ENCODE measurements around the gene ENTPD5.

The ENTPD5 gene

GRCh38 chr14:73913256-73913655 lies 105.8 kb downstream of the ENTPD5 start:
- Histone ChIP-seq H3K79me2 (ENCODE audit: insufficient read depth, low read length) (peaks cover 10% of the 10 kb centered on the region; the same call in 1 of the 2 replicates), H2AFZ (ENCODE audit: low read length) (no peak overlapping the region), H3K27me3 (ENCODE audit: insufficient read depth, low read length, poor library complexity, severe bottlenecking) (no peaks in the 10 kb centered on the region), H3K9me2 (replicated peaks; ENCODE audit: low read depth, low read length) (no peaks in the 10 kb centered on the region), H3K4me2 (ENCODE audit: low read depth, low read length, poor library complexity, severe bottlenecking) (no peak overlapping the region), H3K36me3 (ENCODE audit: insufficient read depth, low read length) (peaks cover 65% of the 10 kb centered on the region), H3F3A (ENCODE audit: low read depth) (no peaks in the 10 kb centered on the region), H3K4me1 (ENCODE audit: insufficient read depth, low read length, poor library complexity, severe bottlenecking) (no peaks in the 10 kb centered on the region), H3K9me3 (ENCODE audit: insufficient read depth, low read depth, low read length) (no peaks in the 10 kb centered on the region), H4K20me1 (ENCODE audit: insufficient read depth, low read length, poor library complexity, severe bottlenecking) (no peaks in the 10 kb centered on the region), H3K9ac (ENCODE audit: low read depth, low read length, poor library complexity, severe bottlenecking) (no peak overlapping the region), H3K4me3 (ENCODE audit: low read length, poor library complexity, severe bottlenecking) (no peak overlapping the region)
- TF ChIP-seq EZH2phosphoT487 (IDR thresholded peaks at IDR 0.05; ENCODE audit: borderline replicate concordance) (no peak), CTCF (conservative IDR thresholded peaks at IDR 0.05; ENCODE audit: low read length) (no peak)

- H3F3A ChIP-seq (ENCODE audit: low read depth): no peaks in the 10 kb centered on the region
- no peaks in the 10 kb centered on the region for H3K79me2 ChIP-seq (ENCODE audit: insufficient read depth, low read length)
- H3K36me3 ChIP-seq (ENCODE audit: insufficient read depth, low read length): peaks cover 83% of the 10 kb centered on the region
- TF ChIP-seq CTCF (conservative IDR thresholded peaks at IDR 0.05; ENCODE audit: low read length) (no peak), EZH2phosphoT487 (IDR thresholded peaks at IDR 0.05; ENCODE audit: borderline replicate concordance) (no peak)
- no peak overlapping the region for H2AFZ ChIP-seq (ENCODE audit: low read length)
- no peak overlapping the region for H3K4me3 ChIP-seq (ENCODE audit: low read length, poor library complexity, severe bottlenecking)
- no peak overlapping the region for H3K4me2 ChIP-seq (ENCODE audit: low read depth, low read length, poor library complexity, severe bottlenecking)
- no peaks in the 10 kb centered on the region for H3K4me1 ChIP-seq (ENCODE audit: insufficient read depth, low read length, poor library complexity, severe bottlenecking)
- no peaks in the 10 kb centered on the region for H3K9me3 ChIP-seq (ENCODE audit: insufficient read depth, low read depth, low read length)
- no peaks in the 10 kb centered on the region for H3K27me3 ChIP-seq (ENCODE audit: insufficient read depth, low read length, poor library complexity, severe bottlenecking)
- H4K20me1 ChIP-seq (ENCODE audit: insufficient read depth, low read length, poor library complexity, severe bottlenecking): no peaks in the 10 kb centered on the region
- no peak overlapping the region for H3K9ac ChIP-seq (ENCODE audit: low read depth, low read length, poor library complexity, severe bottlenecking)
- H3K9me2 ChIP-seq (replicated peaks; ENCODE audit: low read depth, low read length): no peaks in the 10 kb centered on the region
Measured at GRCh38 chr14:73909681-73910080, 109.4 kb downstream of the ENTPD5 start.
